ENCODE data around the gene TUBGCP6. TPM values are rescaled to one million over a fixed set of nuclear protein-coding genes. Genes with fewer than 3 reads are reported as not detected.
"Not testable (repeated sequence)": the region's sequence is repeated elsewhere in the genome, so short reads cannot be mapped to it uniquely, and the experiment has no call there.

The TUBGCP6 gene
- total RNA-seq, 4 donors from 2014 or later: 19.1 to 52.2 (median 40.7) TPM

DNA sequence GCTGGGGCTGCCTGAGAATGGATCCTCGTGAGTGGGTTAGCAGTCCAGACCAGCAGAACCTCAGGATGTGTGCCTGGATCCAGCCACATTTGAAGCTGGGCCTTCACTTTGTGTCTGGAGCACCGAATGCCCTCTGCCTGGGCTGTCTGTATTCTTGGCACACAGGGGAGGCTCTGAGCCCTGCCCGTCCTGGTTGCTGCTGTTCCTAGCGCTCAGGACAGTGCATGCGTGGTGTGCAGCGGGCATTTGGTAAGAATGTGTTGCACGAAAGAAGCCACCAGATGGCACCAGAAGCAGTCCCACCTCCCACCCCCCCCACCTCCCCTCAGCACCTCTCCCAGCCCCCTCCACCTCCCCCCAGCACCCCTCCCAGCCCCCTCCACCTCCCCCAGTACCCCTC, 29.5 kb upstream of the TUBGCP6 start:
- Histone ChIP-seq H3K4me3 (no peak overlapping the region), H3K4me1 (peaks cover 0 to 17% of the 10 kb centered on the region in 2 donors), H3K36me3 (no peaks in the 10 kb centered on the region), H3K9me3 (no peaks in the 10 kb centered on the region), H3K27me3 (no peaks in the 10 kb centered on the region), H3K27ac (no peak overlapping the region)
- TF ChIP-seq CTCF (IDR thresholded peaks at IDR 0.05) (peak; percentile 15 to 45 (median 32)), POLR2A (IDR thresholded peaks at IDR 0.05) (no peak)
- intact Hi-C loops (cut with DNase I; ENCODE audit: low total_unique reads): loop anchor here (10.0 kb wide), 1 partner anchor 230 kb away; the partner anchor contains the start of genes LMF2 and NCAPH2
- peak in 1 of 2 donors; percentile 58 for DNase-seq

GRCh38 chr22:50273781-50274180, 29.0 kb upstream of the TUBGCP6 start:
- H3K27ac ChIP-seq, H3K27me3 ChIP-seq, H3K4me3 ChIP-seq, DNase-seq, H3K9me3 ChIP-seq, H3K36me3 ChIP-seq: not testable (repeated sequence)
- H3K4me1 ChIP-seq: peaks cover 0 to 22% of the 10 kb centered on the region in 2 donors
- intact Hi-C loops (cut with DNase I; ENCODE audit: low total_unique reads): loop anchor here (10.0 kb wide), 1 partner anchor 231 kb away; the partner anchor contains the start of genes LMF2 and NCAPH2

DNA sequence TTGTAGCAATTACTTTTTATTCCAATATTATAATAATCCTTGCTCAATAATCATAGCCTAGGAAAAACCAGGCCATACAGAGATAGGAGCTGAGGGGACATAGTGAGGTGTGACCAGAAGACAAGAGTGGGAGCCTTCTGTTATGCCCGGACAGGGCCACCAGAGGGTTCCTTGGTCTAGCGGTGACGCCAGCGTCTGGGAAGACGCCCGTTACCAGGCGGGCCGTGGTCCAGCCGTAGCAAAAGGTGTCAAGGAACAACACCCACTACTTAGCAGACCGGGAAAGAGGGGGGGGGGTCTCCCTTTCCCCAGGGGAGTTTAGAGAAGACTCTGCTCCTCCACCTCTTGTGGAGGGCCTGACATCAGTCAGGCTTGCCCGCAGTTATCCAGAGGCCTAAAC, 28.5 kb upstream of the TUBGCP6 start:
- DNase-seq, H3K27ac ChIP-seq, H3K36me3 ChIP-seq, H3K4me3 ChIP-seq, H3K9me3 ChIP-seq, H3K27me3 ChIP-seq: not testable (repeated sequence)
- H3K4me1 ChIP-seq: peaks cover 0 to 26% of the 10 kb centered on the region in 2 donors
- intact Hi-C loops (cut with DNase I; ENCODE audit: low total_unique reads): loop anchor here (10.0 kb wide), 1 partner anchor 231 kb away; the partner anchor contains the start of genes LMF2 and NCAPH2

- Histone ChIP-seq H3K4me3 (peak overlapping the region in 1 of 2 donors; percentile 48), H3K4me1 (peaks cover 0 to 32% of the 10 kb centered on the region in 2 donors), H3K9me3 (no peaks in the 10 kb centered on the region), H3K27ac (peak overlapping the region in 1 of 2 donors; percentile 21), H3K27me3 (no peaks in the 10 kb centered on the region), H3K36me3 (no peaks in the 10 kb centered on the region)
- intact Hi-C loops (cut with DNase I; ENCODE audit: low total_unique reads): loop anchor here (10.0 kb wide), 1 partner anchor 233 kb away; the partner anchor contains the start of genes LMF2 and NCAPH2
- DNase-seq: no peak
- TF ChIP-seq POLR2A (IDR thresholded peaks at IDR 0.05): no peak
- TF ChIP-seq CTCF (IDR thresholded peaks at IDR 0.05): no peak
Measured at GRCh38 chr22:50272044-50272802, 27.4 kb upstream of the TUBGCP6 start.

DNA sequence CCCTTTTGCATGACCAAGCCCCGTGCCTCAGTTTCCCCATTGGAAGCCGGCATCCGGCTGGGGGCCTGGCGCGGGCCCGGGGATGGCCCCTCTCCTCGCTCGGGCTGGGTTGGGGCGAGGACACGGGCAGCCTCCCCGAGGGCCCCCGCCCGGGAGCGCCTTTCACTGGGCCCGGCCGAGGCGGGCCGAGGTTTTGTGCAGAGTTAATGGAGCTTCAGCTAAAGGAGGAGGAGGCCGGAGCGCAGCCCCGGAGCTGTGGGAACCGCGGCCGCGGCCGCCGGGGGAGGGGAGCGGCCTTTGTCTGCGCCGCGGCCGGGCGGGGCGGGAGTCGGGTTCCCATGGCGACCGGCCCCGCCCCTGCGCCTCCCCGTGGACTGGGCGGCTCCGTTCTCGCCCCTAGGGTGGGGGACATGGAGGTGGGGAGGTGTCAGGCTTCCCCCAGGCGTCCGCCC, 26.7 kb upstream of the TUBGCP6 start:
- H3K4me3 ChIP-seq: peak overlapping the region; percentile 45 to 48
- H3K9me3 ChIP-seq: no peaks in the 10 kb centered on the region
- H3K36me3 ChIP-seq: no peaks in the 10 kb centered on the region
- DNase-seq: peak; percentile 54 to 62
- H3K4me1 ChIP-seq: peaks cover 0 to 32% of the 10 kb centered on the region in 2 donors
- H3K27ac ChIP-seq: no peak overlapping the region
- no peaks in the 10 kb centered on the region for H3K27me3 ChIP-seq
- intact Hi-C loops (cut with DNase I; ENCODE audit: low total_unique reads): loop anchor here (10.0 kb wide), 1 partner anchor 233 kb away; the partner anchor contains the start of genes LMF2 and NCAPH2
- TF ChIP-seq CTCF (IDR thresholded peaks at IDR 0.05) (peak in 2 of 4 experiments; percentile 15 to 35), POLR2A (IDR thresholded peaks at IDR 0.05) (no peak)
